ENCODE data around the gene CACHD1. TPM values are rescaled to one million over a fixed set of nuclear protein-coding genes. Genes with fewer than 3 reads are reported as not detected.

CACHD1 gene
- total and polyA plus RNA-seq, 2 of the 8 experiments (the other 6 are each of a cell fraction or from before 2014, with no cell fraction given): 22.2 to 42.5 TPM

GRCh38 chr1:64487061-64487460, 17.1 kb downstream of the CACHD1 start:
- peak; percentile 79 for FAIRE-seq
- 88% methylated on average over 1 of the region's 1 CpG; no CpG with 5 or more reads in 1 of the 2 experiments for WGBS, 2 experiments (ENCODE audit: extremely low coverage in 1 of 2, insufficient coverage in 1 of 2, insufficient read length in 1 of 2, insufficient replicate concordance in 2 of 2, low coverage in 1 of 2, low lambda C conversion rate in 2 of 2, missing lambda C conversion rate in 1 of 2)
- no peak overlapping the region for H2BK5ac ChIP-seq (ENCODE audit: low read depth, low read length)
- H3K4ac ChIP-seq (replicated peaks; ENCODE audit: insufficient read length, low read depth, low read length): peak overlapping the region; percentile 47
- no peaks in the 10 kb centered on the region for H3K9me3 ChIP-seq (ENCODE audit: insufficient read depth in 2 of 2, low read depth in 1 of 2, low read length in 1 of 2)
- no peak overlapping the region for H3K18ac ChIP-seq (ENCODE audit: extremely low read depth, low read length)
- no peaks in the 10 kb centered on the region for H3K36me3 ChIP-seq (ENCODE audit: control insufficient read depth in 2 of 4, insufficient read depth in 4 of 4, low read length in 3 of 4)
- H2BK120ac ChIP-seq (replicated peaks; ENCODE audit: low read depth, low read length): no peak overlapping the region
- no peak overlapping the region for H2BK12ac ChIP-seq (ENCODE audit: low read depth, low read length)
- no peak overlapping the region for H4K91ac ChIP-seq (replicated peaks; ENCODE audit: insufficient read length, low read length)
- no peaks in the 10 kb centered on the region for H3K27me3 ChIP-seq (replicated peaks in 1 of 4; ENCODE audit: control insufficient read depth in 3 of 4, extremely low read depth in 1 of 4, insufficient read depth in 3 of 4, low read length in 3 of 4)
- H4K20me1 ChIP-seq (replicated peaks in 1 of 2; ENCODE audit: control insufficient read depth in 1 of 2, insufficient read depth in 2 of 2, low read length in 2 of 2): peaks cover 0 to 20% of the 10 kb centered on the region in 2 experiments
- H3K27ac ChIP-seq (ENCODE audit: low read depth, low read length): no peak overlapping the region
- H3K56ac ChIP-seq (replicated peaks; ENCODE audit: insufficient read length, low read depth, low read length): no peak overlapping the region
- CTCF ChIA-PET (ENCODE audit: partially characterized antibody): interaction anchor here (0.5 to 2.6 kb wide), 2 partner anchors 10 to 337 kb away, joined by 4 to 12 read pairs; no protein-coding TSS in a partner anchor
- no peak overlapping the region; the same call in 1 of the 2 replicates for H2BK20ac ChIP-seq (ENCODE audit: low read length)
- peaks cover 9 to 31% (median 19%) of the 10 kb centered on the region in 4 experiments for H3K4me1 ChIP-seq (replicated peaks in 1 of 4; ENCODE audit: control insufficient read depth in 3 of 4, insufficient read depth in 4 of 4, low read length in 3 of 4)
- no peak overlapping the region for H3K4me3 ChIP-seq (ENCODE audit: extremely low read depth in 1 of 4, insufficient read depth in 2 of 4, low read depth in 3 of 4, low read length in 4 of 4)
- no peaks in the 10 kb centered on the region; the same call in none of the 2 replicates for H3K23me2 ChIP-seq (ENCODE audit: low read depth, low read length)
- no peak overlapping the region for H3K9ac ChIP-seq (replicated peaks in 1 of 4; ENCODE audit: extremely low read depth in 1 of 4, low read depth in 3 of 4, low read length in 3 of 4)
- H4K8ac ChIP-seq (ENCODE audit: extremely low read depth, insufficient read depth, low read length): no peak overlapping the region
- H3K4me2 ChIP-seq (ENCODE audit: insufficient read depth in 1 of 2, low read depth in 2 of 2, low read length in 2 of 2): peak overlapping the region in 1 of 2 experiments; percentile 45; a peak in 2 of 4 replicates
- H3K79me1 ChIP-seq (ENCODE audit: low read depth, low read length): peaks cover 13% of the 10 kb centered on the region; the same call in 1 of the 2 replicates
- DNase-seq (ENCODE audit: low read depth in 1 of 2, low spot score in 2 of 2): no peak
- H2AFZ ChIP-seq (ENCODE audit: low read length): no peak overlapping the region
- peaks cover 37 to 100% of the 10 kb centered on the region in 2 experiments for H3K79me2 ChIP-seq (ENCODE audit: control insufficient read depth in 1 of 2, insufficient read depth in 2 of 2, low read length in 2 of 2)
- H3K23ac ChIP-seq (ENCODE audit: insufficient read length): no peak overlapping the region
- no peak overlapping the region for H3K14ac ChIP-seq (ENCODE audit: insufficient read length)
- no peak overlapping the region for H4K5ac ChIP-seq (ENCODE audit: insufficient read length, low read depth, low read length)
- no peak for TF ChIP-seq POLR2A (IDR thresholded peaks at IDR 0.05; ENCODE audit: control extremely low read depth in 1 of 2, low read depth in 2 of 2, low read length in 2 of 2)
- TF ChIP-seq MAFK (IDR thresholded peaks at IDR 0.05; ENCODE audit: low read depth, low read length): no peak
- no peak for TF ChIP-seq CHD2 (IDR thresholded peaks at IDR 0.05; ENCODE audit: low read length)
- TF ChIP-seq BRCA1 (IDR thresholded peaks at IDR 0.05; ENCODE audit: low read depth, low read length): no peak
- TF ChIP-seq, protein P1, sequence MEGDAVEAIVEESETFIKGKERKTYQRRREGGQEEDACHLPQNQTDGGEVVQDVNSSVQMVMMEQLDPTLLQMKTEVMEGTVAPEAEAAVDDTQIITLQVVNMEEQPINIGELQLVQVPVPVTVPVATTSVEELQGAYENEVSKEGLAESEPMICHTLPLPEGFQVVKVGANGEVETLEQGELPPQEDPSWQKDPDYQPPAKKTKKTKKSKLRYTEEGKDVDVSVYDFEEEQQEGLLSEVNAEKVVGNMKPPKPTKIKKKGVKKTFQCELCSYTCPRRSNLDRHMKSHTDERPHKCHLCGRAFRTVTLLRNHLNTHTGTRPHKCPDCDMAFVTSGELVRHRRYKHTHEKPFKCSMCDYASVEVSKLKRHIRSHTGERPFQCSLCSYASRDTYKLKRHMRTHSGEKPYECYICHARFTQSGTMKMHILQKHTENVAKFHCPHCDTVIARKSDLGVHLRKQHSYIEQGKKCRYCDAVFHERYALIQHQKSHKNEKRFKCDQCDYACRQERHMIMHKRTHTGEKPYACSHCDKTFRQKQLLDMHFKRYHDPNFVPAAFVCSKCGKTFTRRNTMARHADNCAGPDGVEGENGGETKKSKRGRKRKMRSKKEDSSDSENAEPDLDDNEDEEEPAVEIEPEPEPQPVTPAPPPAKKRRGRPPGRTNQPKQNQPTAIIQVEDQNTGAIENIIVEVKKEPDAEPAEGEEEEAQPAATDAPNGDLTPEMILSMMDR (IDR thresholded peaks at IDR 0.05; ENCODE audit: control extremely low read depth in 1 of 3, insufficient read depth in 1 of 3, low read depth in 1 of 3, low read length in 3 of 3): peak in 2 of 3 experiments; percentile 42 to 59; a peak in 3 of 4 replicates
- no peak for TF ChIP-seq JUN (IDR thresholded peaks at IDR 0.05; ENCODE audit: low read depth, low read length)
- TF ChIP-seq RAD21 (IDR thresholded peaks at IDR 0.05 in 1 of 2, conservative IDR thresholded peaks at IDR 0.05 in 1 of 2; ENCODE audit: low read depth in 2 of 2, low read length in 2 of 2): peak; percentile 57 to 71
- H2AK5ac ChIP-seq (ENCODE audit: low read depth, low read length): no peak overlapping the region
- POLR2A ChIA-PET (ENCODE audit: partially characterized antibody): interaction anchor here (3.2 kb wide), 1 partner anchor 15 kb away, joined by 22 read pairs; no protein-coding TSS in a partner anchor
- H2BK15ac ChIP-seq (ENCODE audit: low read length): no peak overlapping the region

All from H1 (cell line).